Measurements from ENCODE around the gene RNF13.

RNF13 gene

GRCh38 chr3:150005243-150006112, 192.5 kb downstream of the RNF13 start:
- peak; percentile 71 to 87 for DNase-seq

- peak; percentile 22 for DNase-seq
These were observed 193.8 kb downstream of the RNF13 start for GRCh38 chr3:150006794-150007193.

Data from inflammatory macrophage treated with lipopolysaccharide for 1 hour (primary cell).